HS-27A (cell line): ENCODE measurements around the gene LOC128125822.

Experiments used
- DNase-seq: peaks from one replicate; pipeline ENCODE4 v3.0.0-alpha.2; 2012; ENCODE audit warnings: low read depth, missing footprints

The LOC128125822 gene

GRCh38 chr6:63556369-63556768 lies 15.9 kb upstream of the LOC128125822 start:
- no peak for DNase-seq

- DNase-seq, result no peak
Observed at GRCh38 chr6:63558278-63558677, 14.0 kb upstream of the LOC128125822 start.

DNA sequence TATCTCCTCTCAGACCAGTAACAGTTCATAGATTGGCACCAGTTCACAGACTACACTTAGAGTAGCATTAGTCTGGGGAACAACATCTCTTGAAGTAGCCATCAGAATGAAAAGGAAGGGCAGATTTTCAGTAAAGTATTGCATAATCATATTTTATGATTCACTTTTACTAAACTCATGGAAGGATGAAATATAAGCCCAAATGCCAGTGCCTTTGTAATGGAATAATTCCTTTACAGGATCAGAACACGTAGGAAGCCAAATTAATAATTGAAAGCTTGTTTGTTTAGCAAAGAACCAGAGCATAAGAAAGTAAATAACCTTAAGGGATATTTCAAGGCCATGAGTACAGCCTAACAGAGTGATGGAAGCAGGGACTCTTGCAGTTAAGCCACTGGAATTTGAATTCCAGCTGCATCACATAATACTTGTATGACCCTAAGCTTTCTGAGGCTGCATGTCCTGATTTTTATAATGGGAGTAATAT lies 11.4 kb upstream of the LOC128125822 start:
- DNase-seq, result no peak

GRCh38 chr6:63561288-63561687 lies 11.0 kb upstream of the LOC128125822 start:
- no peak for DNase-seq

- DNase-seq, result no peak
Observed at GRCh38 chr6:63563235-63563634, 9.0 kb upstream of the LOC128125822 start.

- no peak for DNase-seq
Observed at GRCh38 chr6:63565058-63565726, 7.1 kb upstream of the LOC128125822 start.

GRCh38 chr6:63565727-63566596 lies 6.3 kb upstream of the LOC128125822 start:
- no peak for DNase-seq

DNA sequence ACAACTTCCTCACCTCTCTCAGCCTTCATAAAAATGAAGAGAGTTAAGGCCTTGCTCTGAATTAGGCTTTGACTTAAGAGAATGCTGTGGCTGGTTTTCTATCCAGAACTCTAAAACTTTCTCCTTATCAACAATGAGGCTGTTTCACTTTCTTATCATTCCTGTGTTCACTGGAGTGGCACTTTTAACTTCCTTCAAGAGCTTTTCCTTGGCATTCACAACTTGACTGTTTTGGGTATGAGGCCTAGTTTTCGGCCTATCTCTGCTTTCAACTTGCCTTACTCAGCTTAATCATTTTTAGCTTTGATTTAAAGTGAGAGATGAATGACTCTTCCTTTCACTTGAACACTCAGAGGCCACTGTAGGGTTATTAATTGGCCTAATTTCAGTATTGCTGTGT lies 4.3 kb upstream of the LOC128125822 start:
- no peak for DNase-seq

- no peak for DNase-seq
Observed at GRCh38 chr6:63571361-63572043, 778 bp upstream of the LOC128125822 start.

- DNase-seq, result no peak
Observed at GRCh38 chr6:63572747-63573075, 431 bp downstream of the LOC128125822 start.

DNA sequence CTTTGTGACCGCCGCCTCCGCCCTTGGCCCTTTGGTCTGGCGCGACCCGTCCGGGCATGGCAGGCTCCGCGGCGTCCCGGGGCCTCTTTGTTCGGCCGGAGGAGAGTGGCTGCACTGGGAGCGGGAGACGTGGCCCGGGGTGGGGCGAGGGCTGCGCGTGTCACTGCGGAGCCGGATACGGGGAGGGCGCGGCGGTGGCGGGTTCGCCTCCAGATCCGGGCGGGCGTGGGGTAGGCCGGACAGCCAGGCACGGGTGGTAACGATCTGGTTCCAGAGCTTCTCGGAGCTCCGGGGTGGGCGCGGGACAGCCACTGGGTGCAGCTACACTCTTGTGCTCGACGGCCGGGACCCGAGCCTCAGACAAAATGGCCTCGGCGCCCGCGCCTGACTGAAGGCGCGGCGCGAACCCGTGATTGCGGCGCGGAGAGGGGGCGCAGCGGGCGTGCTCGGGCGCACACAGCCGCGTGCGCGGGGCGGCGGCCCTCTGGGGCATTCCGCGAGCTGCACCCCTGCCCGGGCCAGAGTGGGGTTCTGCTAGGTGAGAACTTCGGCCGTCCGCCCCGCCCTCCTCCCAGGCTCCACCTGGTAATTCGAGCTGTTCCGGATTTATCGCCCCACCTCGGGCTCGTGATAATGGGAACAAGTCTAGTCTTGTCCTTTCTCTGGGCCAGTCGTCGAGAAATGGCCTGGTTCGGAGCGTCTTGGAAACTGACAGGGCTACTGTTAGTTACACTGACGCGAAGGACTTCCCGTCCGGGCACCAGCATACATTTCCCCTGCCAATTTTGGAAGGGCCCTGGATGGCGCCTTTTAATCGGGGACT lies 1.0 kb downstream of the LOC128125822 start:
- DNase-seq, result no peak

DNA sequence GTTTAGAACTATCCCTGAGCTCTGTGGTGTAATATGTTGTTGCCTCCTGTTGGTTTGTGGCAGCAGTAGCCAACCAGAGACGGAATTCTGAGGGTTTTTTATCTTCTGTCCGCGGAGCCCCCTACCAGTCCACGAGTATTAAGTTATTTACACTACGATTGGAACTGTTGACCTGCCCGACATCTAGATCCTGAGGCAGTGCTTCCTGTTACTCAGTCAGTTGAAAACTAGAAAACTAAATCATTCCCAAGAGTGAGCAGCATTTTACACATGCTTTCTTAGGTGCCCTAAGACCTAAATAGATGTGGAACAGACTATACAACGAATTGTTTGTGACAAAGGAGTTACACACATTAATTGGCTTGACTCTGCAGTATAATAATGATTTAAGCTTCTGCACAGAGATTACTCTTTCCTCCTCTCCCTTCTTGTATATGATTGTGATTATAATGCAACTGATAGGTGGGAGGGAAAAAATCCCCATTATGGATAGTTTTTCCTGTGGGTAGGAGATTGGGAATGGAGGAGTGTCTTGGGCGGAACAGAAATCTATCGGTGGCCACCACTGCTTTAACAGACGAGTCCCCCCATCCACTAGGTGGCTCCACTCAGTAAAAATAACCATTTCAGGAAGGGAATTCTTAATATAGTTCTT lies 1.7 kb downstream of the LOC128125822 start:
- DNase-seq, result no peak

DNA sequence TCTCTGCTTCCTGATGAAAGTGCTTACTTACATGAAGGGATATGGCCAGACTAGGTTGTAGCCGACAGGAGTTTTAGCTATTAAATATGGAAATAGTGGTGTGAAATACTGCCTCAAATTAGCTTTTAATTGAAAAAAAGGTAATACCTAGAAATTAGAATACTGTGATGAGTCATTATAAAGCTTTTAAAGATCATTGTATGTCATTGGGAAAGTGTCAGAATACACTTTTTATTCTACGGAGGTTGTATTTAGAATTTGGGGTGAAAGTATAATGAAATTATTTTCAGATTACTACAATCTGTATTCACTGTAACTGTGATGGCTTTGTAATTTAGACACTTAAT lies 2.2 kb downstream of the LOC128125822 start:
- DNase-seq, result no peak

DNA sequence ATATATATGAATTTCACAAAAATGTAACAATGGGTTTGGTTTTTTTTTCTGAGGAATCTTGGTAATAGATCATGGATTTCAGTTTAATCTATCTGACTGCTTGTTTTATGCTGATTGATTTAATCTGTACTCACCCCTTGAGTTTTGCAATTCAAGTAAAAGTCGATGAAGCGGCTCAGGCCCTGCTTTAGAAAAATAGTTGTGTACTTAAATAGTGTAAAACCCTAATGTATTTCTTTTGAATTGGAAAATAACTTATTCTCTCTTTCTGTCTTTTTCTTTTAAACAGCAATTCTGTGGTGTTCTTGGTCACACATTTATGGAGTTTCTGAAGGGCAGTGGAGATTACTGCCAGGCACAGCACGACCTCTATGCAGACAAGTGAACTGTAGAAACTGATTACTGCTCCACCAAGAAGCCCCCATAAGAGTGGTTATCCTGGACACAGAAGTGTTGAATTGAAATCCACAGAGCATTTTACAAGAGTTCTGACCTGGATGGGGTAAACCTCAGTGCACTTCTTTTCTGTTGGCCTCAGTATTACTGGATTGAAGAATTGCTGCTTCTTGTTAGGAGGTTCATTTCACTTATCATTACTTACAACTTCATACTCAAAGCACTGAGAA lies 4.0 kb downstream of the LOC128125822 start:
- DNase-seq, result no peak

DNA sequence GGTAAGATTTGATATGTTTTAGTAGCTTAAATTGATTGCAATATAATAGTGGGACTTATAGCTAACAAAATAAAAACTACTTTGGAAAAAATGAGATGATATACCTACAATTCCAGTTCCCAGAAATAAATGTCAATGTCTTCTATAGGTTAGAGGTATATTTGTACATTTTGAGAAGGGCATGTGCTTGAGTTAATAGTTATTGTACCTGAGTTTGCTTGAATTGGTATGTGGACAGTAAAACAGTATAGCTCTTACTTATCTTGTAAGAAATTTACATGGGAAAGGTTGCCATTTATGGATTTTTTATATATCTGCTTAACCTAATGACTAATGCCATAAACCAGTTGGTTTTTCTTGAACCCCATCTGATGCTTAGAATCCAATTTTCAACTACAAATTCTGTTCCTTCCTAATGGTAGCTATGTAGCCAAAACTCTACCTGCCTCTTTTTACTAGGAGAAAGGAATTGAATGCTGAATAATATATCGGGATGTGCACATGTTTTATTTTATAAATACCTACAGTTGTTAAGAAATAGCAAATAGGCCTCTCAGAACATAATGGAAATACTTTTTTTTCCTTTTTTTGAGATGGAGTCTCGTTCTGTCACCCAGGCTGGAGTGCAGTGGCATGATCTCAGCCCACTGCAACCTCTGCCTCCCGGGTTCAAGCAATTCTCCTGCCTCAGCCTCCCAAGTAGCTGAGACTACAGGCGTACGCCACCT lies 4.9 kb downstream of the LOC128125822 start:
- no peak for DNase-seq

DNA sequence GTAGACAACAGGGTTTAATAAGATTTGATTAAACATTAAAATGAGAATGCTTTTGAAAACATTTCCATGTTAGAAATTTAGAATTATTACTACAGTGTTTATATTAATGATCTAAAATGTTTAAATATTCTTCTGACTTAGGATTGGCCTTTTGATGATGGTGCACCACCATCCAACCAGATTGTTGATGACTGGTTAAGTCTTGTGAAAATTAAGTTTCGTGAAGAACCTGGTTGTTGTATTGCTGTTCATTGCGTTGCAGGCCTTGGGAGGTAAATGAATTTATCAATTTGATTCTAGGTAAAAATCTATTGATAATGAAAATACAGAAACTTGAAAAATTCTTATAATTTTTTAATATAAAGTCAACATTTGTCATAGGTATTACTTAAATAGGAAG lies 6.5 kb downstream of the LOC128125822 start:
- DNase-seq, result no peak

GRCh38 chr6:63579937-63580703 lies 7.8 kb downstream of the LOC128125822 start:
- no peak for DNase-seq

DNA sequence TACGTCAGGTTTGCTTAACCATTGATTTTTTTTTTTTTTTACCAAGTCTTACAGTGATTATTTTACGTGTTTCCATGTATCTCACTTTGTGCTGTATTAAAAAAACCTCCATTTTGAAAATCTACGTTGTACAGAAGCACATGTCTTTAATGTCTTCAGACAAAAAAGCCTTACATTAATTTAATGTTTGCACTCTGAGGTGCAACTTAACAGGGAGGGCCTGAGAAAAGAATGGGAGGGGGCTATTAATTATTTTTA lies 8.4 kb downstream of the LOC128125822 start:
- no peak for DNase-seq

GRCh38 chr6:63581355-63582013 lies 9.2 kb downstream of the LOC128125822 start:
- no peak for DNase-seq
